OCI-M1 (cell line): ENCODE results near the gene UBR7.
A peak's percentile ranks its signal among the peaks of the same experiment; 100 is the strongest.

Experiments used
- DNase-seq: peaks from one replicate; lab custom pipeline; 2025; lab: John Stamatoyannopoulos, UW

The UBR7 gene

GRCh38 chr14:93249128-93249831 lies 42.2 kb downstream of the UBR7 start:
- no peak for DNase-seq

GRCh38 chr14:93262446-93262845 lies 55.4 kb downstream of the UBR7 start:
- no peak for DNase-seq

- no peak for DNase-seq
Measured at GRCh38 chr14:93263416-93263815, 56.4 kb downstream of the UBR7 start.

GRCh38 chr14:93266127-93266526 lies 59.1 kb downstream of the UBR7 start:
- DNase-seq = peak; percentile 61

DNA sequence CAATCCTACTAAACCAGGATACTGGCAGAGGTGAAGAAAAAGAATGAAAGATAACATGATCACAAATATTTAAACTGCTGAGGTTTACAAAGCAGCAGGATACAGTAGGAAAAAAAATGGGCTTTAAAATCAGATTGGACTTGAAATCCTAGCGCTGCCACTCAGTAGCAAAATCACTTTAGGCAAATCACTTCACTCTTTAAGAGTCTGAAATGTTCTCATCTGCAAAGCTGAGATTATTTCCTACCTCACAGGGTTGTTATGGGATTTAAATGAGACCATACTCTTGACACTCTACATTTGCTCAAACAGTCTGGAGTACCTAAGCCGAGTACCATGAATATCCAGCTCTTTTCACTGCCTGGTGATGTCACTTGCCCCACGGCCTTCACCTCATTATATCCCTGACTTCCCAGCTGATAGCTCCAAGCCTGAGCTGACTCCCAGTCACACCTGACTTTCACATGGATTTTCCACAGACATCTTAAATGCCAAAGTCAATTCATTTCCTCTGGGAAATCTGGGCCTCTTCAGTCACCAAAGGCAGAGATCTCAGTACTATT lies 60.2 kb downstream of the UBR7 start:
- no peak for DNase-seq

DNA sequence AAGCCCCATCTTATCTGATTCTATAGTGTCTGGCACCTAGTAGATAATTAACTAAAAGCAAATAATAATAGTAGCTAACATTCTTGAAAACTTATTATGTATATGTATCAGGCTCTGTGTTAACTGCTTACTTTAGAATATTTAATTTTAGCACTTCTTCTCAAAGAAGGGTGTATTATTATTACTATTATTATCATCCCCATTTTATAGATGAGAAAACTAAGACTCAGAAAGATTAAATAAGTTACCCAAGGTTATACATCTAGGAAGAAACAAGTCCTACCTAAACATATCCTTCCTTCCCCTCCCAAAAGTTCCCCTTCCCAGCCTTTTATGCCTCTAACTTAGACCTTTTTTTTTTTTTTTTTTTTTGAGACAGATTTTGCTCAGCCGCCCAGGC lies 61.4 kb downstream of the UBR7 start:
- no peak for DNase-seq

GRCh38 chr14:93269341-93270068 lies 62.4 kb downstream of the UBR7 start:
- peak; percentile 71 for DNase-seq

- no peak for DNase-seq
Measured at GRCh38 chr14:93271111-93271510, 64.1 kb downstream of the UBR7 start.

DNA sequence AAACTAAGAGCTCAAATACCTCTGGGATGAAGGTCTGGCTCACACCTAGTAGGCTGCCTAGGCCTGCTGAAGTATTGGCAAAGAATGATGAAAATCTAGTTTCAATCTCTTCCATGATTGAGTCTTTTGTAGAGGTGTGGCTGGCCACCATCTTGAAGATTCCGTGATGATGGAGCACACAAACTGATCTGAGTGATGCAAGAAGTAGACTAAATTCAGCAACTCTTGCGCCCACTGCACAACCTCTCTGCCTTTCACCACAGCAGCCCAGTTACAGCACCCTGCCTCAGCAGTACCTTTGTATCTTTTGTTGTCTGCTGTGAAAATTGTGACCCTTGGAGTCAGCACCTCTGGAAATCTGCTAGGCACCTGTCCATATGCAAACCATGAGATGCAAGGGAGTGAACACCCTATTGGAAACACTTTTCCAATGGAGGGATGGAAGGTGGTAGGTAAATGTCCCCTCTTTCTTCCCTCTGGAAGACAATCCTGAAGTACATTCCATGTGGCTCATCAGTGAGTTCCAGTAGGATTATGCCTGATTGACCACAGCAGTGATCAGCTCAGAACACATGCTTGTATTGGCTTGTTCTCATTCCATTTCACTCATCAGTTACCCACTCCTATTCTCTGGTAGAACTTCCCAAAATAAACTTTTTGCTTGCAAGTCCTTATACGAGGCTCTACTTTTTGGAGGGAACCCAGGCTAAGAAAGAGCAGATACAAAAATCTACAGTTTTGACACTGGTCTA lies 67.2 kb downstream of the UBR7 start:
- no peak for DNase-seq

DNA sequence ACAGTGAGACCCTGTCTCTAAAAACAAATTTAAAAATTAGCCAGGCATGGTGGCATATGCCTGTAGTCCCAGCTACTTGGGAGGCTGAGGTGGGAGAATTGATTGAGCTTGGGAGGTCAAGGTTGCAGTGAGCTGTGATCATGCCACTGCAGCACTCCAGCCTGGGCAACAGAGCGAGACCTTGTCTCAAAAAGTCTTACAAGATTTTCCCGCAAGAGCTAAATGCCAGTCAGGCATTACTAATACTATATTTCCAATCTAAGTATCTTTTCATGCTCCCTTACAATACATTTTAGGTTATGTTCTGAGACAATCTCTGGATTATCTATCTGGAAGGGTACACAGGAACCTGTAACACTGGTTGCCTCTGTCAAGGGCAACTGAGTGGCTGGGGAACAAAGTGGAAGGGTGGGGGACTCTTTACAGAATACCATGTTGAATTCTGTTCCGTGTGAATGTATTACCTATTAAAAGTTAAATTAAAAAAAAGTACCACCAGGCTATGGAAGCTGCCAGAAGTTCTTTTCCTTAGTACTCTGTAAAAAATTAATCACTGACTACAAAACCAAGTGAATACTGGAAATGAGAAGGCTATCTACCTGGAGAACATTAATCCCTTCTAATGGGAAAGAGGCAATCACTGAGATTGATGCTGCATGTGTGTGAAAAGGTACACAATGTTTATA lies 69.1 kb downstream of the UBR7 start:
- no peak for DNase-seq
